H1 (cell line): ENCODE measurements around the gene KIAA1614.

Experiments
- ATF3 ChIP-seq: IDR thresholded peaks from 2 replicates; pipeline ENCODE4 v1.6.1; 2011; ENCODE audit warnings: low read depth, mild to moderate bottlenecking, low read length; ENCODE audit not compliant: insufficient read depth
- CTCF ChIP-seq, 3 experiments: IDR thresholded peaks; 1 replicate in 2 of 3; 2 replicates in 1 of 3; pipeline versions ENCODE4 v1.5.1 to v1.6.1; 2011; ENCODE audit warnings: low read length in 3 of 3, mild to moderate bottlenecking in 3 of 3, inconsistent platforms in 2 of 3, low read depth in 1 of 3, moderate library complexity in 1 of 3; ENCODE audit not compliant: insufficient read depth in 1 of 3; ENCODE audit errors: control extremely low read depth in 1 of 3
- EP300 ChIP-seq, 2 experiments: IDR thresholded peaks; 1 replicate in 1 of 2; 2 replicates in 1 of 2; pipeline ENCODE4 v1.6.1; 2011 to 2012; ENCODE audit warnings: low read depth in 2 of 2, low read length in 2 of 2, mild to moderate bottlenecking in 2 of 2, borderline replicate concordance in 1 of 2, inconsistent platforms in 1 of 2, moderate library complexity in 1 of 2
- POLR2A ChIP-seq, 2 experiments: IDR thresholded peaks; 1 replicate in 1 of 2; 2 replicates in 1 of 2; pipeline ENCODE4 v1.6.1; 2011; ENCODE audit warnings: low read depth in 2 of 2, low read length in 2 of 2, mild to moderate bottlenecking in 2 of 2; ENCODE audit errors: control extremely low read depth in 1 of 2
- SUZ12 ChIP-seq: fragments of 200-600 bp; sonication (generic); IDR thresholded peaks from 2 replicates; pipeline ENCODE4 v1.6.1; 2012; ENCODE audit warnings: mild to moderate bottlenecking, inconsistent platforms, low read length, moderate library complexity, mixed read lengths
- TCF12 ChIP-seq: IDR thresholded peaks from 2 replicates; pipeline ENCODE4 v1.6.1; 2011; ENCODE audit warnings: low read depth, mild to moderate bottlenecking, low read length
- TEAD4 ChIP-seq: IDR thresholded peaks from 2 replicates; pipeline ENCODE4 v1.6.1; 2012; ENCODE audit warnings: low read depth, low read length, inconsistent platforms, mixed read lengths
- USF2 ChIP-seq: IDR thresholded peaks from 2 replicates; pipeline ENCODE4 v1.6.1; 2011; ENCODE audit warnings: low read length, improper control_type of control experiment
- YY1 ChIP-seq: IDR thresholded peaks from 2 replicates; pipeline ENCODE4 v1.6.1; 2011; ENCODE audit warnings: low read depth, mild to moderate bottlenecking, low read length
- TF ChIP-seq, protein P1 (sequence below): fragments of 300-600 bp; sonication (generic); IDR thresholded peaks from 2 replicates; pipeline ENCODE4 v1.7.1; 2012; ENCODE audit warnings: low read length, moderate library complexity, mild to moderate bottlenecking, inconsistent platforms; ENCODE audit not compliant: insufficient replicate concordance

DNA sequence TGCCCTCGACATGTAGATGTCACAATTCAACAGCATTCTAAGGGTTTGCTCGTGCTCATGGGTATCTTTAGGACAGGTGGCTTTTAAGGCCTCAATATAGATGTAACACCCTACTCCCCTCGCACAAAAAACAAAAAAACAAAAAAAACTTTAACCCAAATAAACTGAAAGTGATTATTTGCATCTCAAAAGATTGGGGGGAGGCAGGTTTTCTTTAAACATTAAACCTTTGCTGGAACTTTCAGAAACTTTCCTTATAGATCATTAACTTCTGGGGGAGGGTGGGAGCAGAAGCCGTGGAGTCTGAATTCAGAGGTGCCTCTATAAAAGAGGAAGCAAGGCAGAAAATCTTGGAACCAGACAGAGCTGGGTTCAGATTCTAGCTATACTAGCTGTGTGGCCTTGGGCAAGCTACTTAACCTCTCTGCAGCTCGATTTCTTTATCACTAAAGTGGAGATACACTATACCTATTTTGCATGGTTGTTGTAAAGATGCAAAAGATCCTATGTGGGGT lies 3.2 kb upstream of the KIAA1614 start:
- TF ChIP-seq CTCF (IDR thresholded peaks at IDR 0.05; ENCODE audit: control extremely low read depth in 1 of 3, insufficient read depth in 1 of 3, low read depth in 1 of 3, low read length in 3 of 3), result no peak
- no peak for TF ChIP-seq EP300 (IDR thresholded peaks at IDR 0.05; ENCODE audit: borderline replicate concordance in 1 of 2, low read depth in 2 of 2, low read length in 2 of 2)
- TF ChIP-seq, protein P1, sequence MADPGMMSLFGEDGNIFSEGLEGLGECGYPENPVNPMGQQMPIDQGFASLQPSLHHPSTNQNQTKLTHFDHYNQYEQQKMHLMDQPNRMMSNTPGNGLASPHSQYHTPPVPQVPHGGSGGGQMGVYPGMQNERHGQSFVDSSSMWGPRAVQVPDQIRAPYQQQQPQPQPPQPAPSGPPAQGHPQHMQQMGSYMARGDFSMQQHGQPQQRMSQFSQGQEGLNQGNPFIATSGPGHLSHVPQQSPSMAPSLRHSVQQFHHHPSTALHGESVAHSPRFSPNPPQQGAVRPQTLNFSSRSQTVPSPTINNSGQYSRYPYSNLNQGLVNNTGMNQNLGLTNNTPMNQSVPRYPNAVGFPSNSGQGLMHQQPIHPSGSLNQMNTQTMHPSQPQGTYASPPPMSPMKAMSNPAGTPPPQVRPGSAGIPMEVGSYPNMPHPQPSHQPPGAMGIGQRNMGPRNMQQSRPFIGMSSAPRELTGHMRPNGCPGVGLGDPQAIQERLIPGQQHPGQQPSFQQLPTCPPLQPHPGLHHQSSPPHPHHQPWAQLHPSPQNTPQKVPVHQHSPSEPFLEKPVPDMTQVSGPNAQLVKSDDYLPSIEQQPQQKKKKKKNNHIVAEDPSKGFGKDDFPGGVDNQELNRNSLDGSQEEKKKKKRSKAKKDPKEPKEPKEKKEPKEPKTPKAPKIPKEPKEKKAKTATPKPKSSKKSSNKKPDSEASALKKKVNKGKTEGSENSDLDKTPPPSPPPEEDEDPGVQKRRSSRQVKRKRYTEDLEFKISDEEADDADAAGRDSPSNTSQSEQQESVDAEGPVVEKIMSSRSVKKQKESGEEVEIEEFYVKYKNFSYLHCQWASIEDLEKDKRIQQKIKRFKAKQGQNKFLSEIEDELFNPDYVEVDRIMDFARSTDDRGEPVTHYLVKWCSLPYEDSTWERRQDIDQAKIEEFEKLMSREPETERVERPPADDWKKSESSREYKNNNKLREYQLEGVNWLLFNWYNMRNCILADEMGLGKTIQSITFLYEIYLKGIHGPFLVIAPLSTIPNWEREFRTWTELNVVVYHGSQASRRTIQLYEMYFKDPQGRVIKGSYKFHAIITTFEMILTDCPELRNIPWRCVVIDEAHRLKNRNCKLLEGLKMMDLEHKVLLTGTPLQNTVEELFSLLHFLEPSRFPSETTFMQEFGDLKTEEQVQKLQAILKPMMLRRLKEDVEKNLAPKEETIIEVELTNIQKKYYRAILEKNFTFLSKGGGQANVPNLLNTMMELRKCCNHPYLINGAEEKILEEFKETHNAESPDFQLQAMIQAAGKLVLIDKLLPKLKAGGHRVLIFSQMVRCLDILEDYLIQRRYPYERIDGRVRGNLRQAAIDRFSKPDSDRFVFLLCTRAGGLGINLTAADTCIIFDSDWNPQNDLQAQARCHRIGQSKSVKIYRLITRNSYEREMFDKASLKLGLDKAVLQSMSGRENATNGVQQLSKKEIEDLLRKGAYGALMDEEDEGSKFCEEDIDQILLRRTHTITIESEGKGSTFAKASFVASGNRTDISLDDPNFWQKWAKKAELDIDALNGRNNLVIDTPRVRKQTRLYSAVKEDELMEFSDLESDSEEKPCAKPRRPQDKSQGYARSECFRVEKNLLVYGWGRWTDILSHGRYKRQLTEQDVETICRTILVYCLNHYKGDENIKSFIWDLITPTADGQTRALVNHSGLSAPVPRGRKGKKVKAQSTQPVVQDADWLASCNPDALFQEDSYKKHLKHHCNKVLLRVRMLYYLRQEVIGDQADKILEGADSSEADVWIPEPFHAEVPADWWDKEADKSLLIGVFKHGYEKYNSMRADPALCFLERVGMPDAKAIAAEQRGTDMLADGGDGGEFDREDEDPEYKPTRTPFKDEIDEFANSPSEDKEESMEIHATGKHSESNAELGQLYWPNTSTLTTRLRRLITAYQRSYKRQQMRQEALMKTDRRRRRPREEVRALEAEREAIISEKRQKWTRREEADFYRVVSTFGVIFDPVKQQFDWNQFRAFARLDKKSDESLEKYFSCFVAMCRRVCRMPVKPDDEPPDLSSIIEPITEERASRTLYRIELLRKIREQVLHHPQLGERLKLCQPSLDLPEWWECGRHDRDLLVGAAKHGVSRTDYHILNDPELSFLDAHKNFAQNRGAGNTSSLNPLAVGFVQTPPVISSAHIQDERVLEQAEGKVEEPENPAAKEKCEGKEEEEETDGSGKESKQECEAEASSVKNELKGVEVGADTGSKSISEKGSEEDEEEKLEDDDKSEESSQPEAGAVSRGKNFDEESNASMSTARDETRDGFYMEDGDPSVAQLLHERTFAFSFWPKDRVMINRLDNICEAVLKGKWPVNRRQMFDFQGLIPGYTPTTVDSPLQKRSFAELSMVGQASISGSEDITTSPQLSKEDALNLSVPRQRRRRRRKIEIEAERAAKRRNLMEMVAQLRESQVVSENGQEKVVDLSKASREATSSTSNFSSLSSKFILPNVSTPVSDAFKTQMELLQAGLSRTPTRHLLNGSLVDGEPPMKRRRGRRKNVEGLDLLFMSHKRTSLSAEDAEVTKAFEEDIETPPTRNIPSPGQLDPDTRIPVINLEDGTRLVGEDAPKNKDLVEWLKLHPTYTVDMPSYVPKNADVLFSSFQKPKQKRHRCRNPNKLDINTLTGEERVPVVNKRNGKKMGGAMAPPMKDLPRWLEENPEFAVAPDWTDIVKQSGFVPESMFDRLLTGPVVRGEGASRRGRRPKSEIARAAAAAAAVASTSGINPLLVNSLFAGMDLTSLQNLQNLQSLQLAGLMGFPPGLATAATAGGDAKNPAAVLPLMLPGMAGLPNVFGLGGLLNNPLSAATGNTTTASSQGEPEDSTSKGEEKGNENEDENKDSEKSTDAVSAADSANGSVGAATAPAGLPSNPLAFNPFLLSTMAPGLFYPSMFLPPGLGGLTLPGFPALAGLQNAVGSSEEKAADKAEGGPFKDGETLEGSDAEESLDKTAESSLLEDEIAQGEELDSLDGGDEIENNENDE, result no peak
- TF ChIP-seq YY1, result no peak
- TF ChIP-seq TCF12, result no peak
- TF ChIP-seq USF2, result no peak
- TF ChIP-seq TEAD4, result no peak
- TF ChIP-seq POLR2A (IDR thresholded peaks at IDR 0.05; ENCODE audit: control extremely low read depth in 1 of 2, low read depth in 2 of 2, low read length in 2 of 2), result no peak
- TF ChIP-seq ATF3, result no peak
- TF ChIP-seq SUZ12, result no peak
